Activated CD4-positive, alpha-beta T cell treated with anti-CD3 and anti-CD28 coated beads, Interleukin-2, amount 10 ng/mL, durations not matched to agents 24 days and 14 days (primary cell): Measurements from ENCODE around the gene WASF2. TPM values are rescaled to one million over a fixed set of nuclear protein-coding genes. Genes with fewer than 3 reads are reported as not detected.
"Not testable (repeated sequence)": the region's sequence is repeated elsewhere in the genome, so short reads cannot be mapped to it uniquely, and the experiment has no call there.

Experiments used
- DNase-seq: peaks from one replicate; pipeline ENCODE4 v3.0.0; 2022
- H3K27ac Mint-ChIP-seq: one replicate; pipeline ENCODE4 v1.8.0; 2022; ENCODE audit warnings: mild to moderate bottlenecking, mixed read lengths
- H3K27me3 Mint-ChIP-seq: one replicate; pipeline ENCODE4 v1.8.0; 2022; ENCODE audit warnings: mixed read lengths
- H3K36me3 Mint-ChIP-seq: one replicate; pipeline ENCODE4 v1.8.0; 2022; ENCODE audit warnings: low read depth, mild to moderate bottlenecking, mixed read lengths
- H3K4me1 Mint-ChIP-seq: one replicate; pipeline ENCODE4 v1.8.0; 2021; ENCODE audit warnings: mixed read lengths
- H3K4me3 Mint-ChIP-seq: one replicate; pipeline ENCODE4 v1.8.0; 2022; ENCODE audit warnings: mild to moderate bottlenecking, moderate library complexity, mixed read lengths
- H3K9me3 Mint-ChIP-seq: one replicate; pipeline ENCODE4 v1.8.0; 2021; ENCODE audit warnings: mixed read lengths
- intact Hi-C: fragments of 100-400 bp; cut with micrococcal nuclease; formaldehyde crosslinking; loops from one replicate; pipeline ENCODE4 v1.15.1; 2023
- total RNA-seq: library from RNA; stranded (reverse); gene quantifications from 2 replicates; pipeline ENCODE4 v1.2.3, GENCODE V29; 2022

Gene WASF2
- total RNA-seq, 1 donor from 2014 or later, result 109 TPM

GRCh38 chr1:27492796-27493195 is 2.8 kb upstream of the WASF2 start:
- no peak overlapping the region for H3K4me3 Mint-ChIP-seq
- no peak for DNase-seq
- H3K4me1 Mint-ChIP-seq, result peaks cover 22% of the 10 kb centered on the region
- no peaks in the 10 kb centered on the region for H3K9me3 Mint-ChIP-seq
- H3K27me3 Mint-ChIP-seq, result no peaks in the 10 kb centered on the region
- H3K36me3 Mint-ChIP-seq, result peaks cover 2% of the 10 kb centered on the region
- intact Hi-C loops, result no loop called here
- no peak overlapping the region for H3K27ac Mint-ChIP-seq

GRCh38 chr1:27491748-27492700 is 2.1 kb upstream of the WASF2 start:
- peaks cover 22% of the 10 kb centered on the region for H3K4me1 Mint-ChIP-seq
- peaks cover 2% of the 10 kb centered on the region for H3K36me3 Mint-ChIP-seq
- H3K9me3 Mint-ChIP-seq, result no peaks in the 10 kb centered on the region
- H3K27me3 Mint-ChIP-seq, result no peaks in the 10 kb centered on the region
- peak overlapping the region; percentile 63 for H3K27ac Mint-ChIP-seq
- intact Hi-C loops, result no loop called here
- no peak for DNase-seq
- no peak overlapping the region for H3K4me3 Mint-ChIP-seq

- Mint-ChIP-seq H3K4me1 (peaks cover 25% of the 10 kb centered on the region), H3K27ac (peak overlapping the region; percentile 85), H3K36me3 (peaks cover 2% of the 10 kb centered on the region), H3K9me3 (no peaks in the 10 kb centered on the region), H3K27me3 (no peaks in the 10 kb centered on the region), H3K4me3 (peak overlapping the region; percentile 89)
- intact Hi-C loops, result loop anchor here (1.0 to 5.0 kb wide), 3 partner anchors 45 to 167 kb away; partner anchors contain the start of gene TMEM222
- DNase-seq, result peak; percentile 81
These were observed 430 bp downstream of the WASF2 start for GRCh38 chr1:27489501-27489972.

- H3K4me3 Mint-ChIP-seq, result peak overlapping the region; percentile 89
- H3K36me3 Mint-ChIP-seq, result peaks cover 4% of the 10 kb centered on the region
- H3K4me1 Mint-ChIP-seq, result peaks cover 32% of the 10 kb centered on the region
- no peaks in the 10 kb centered on the region for H3K27me3 Mint-ChIP-seq
- no peaks in the 10 kb centered on the region for H3K9me3 Mint-ChIP-seq
- intact Hi-C loops, result loop anchor here (2.0 to 5.0 kb wide), 2 partner anchors 69 to 166 kb away; partner anchors contain the start of gene TMEM222
- DNase-seq, result peak; percentile 71
- peak overlapping the region; percentile 85 for H3K27ac Mint-ChIP-seq
These were observed 1.7 kb downstream of the WASF2 start for GRCh38 chr1:27487966-27488884.

GRCh38 chr1:27485363-27485762 is 4.6 kb downstream of the WASF2 start:
- H3K4me3 Mint-ChIP-seq, result no peak overlapping the region
- no peak for DNase-seq
- no peaks in the 10 kb centered on the region for H3K9me3 Mint-ChIP-seq
- intact Hi-C loops, result loop anchor here (5.0 kb wide), 1 partner anchor 163 kb away; the partner anchor contains the start of gene TMEM222
- no peak overlapping the region for H3K27ac Mint-ChIP-seq
- H3K36me3 Mint-ChIP-seq, result peaks cover 12% of the 10 kb centered on the region
- peaks cover 37% of the 10 kb centered on the region for H3K4me1 Mint-ChIP-seq
- no peaks in the 10 kb centered on the region for H3K27me3 Mint-ChIP-seq

- DNase-seq, result no peak
- Mint-ChIP-seq H3K4me1 (peaks cover 34% of the 10 kb centered on the region), H3K4me3 (no peak overlapping the region), H3K27me3 (no peaks in the 10 kb centered on the region), H3K36me3 (peaks cover 14% of the 10 kb centered on the region), H3K9me3 (no peaks in the 10 kb centered on the region), H3K27ac (no peak overlapping the region)
- intact Hi-C loops, result no loop called here
These were observed 6.3 kb downstream of the WASF2 start for GRCh38 chr1:27483659-27484058.

GRCh38 chr1:27481994-27482620 is 7.9 kb downstream of the WASF2 start:
- intact Hi-C loops, result no loop called here
- peaks cover 3% of the 10 kb centered on the region for H3K9me3 Mint-ChIP-seq
- H3K27me3 Mint-ChIP-seq, result no peaks in the 10 kb centered on the region
- DNase-seq, result no peak
- H3K36me3 Mint-ChIP-seq, result peaks cover 19% of the 10 kb centered on the region
- H3K27ac Mint-ChIP-seq, result peak overlapping the region; percentile 72
- H3K4me3 Mint-ChIP-seq, result no peak overlapping the region
- peaks cover 30% of the 10 kb centered on the region for H3K4me1 Mint-ChIP-seq

GRCh38 chr1:27478098-27478497 is 11.9 kb downstream of the WASF2 start:
- no peak overlapping the region for H3K4me3 Mint-ChIP-seq
- intact Hi-C loops, result no loop called here

GRCh38 chr1:27476237-27476636 is 13.7 kb downstream of the WASF2 start:
- H3K27me3 Mint-ChIP-seq, result no peaks in the 10 kb centered on the region
- H3K4me3 Mint-ChIP-seq, result no peak overlapping the region
- H3K9me3 Mint-ChIP-seq, result peaks cover 3% of the 10 kb centered on the region
- H3K36me3 Mint-ChIP-seq, result peaks cover 27% of the 10 kb centered on the region
- peaks cover 39% of the 10 kb centered on the region for H3K4me1 Mint-ChIP-seq
- peak overlapping the region; percentile 52 for H3K27ac Mint-ChIP-seq
- no peak for DNase-seq
- intact Hi-C loops, result no loop called here

More at GRCh38 chr1:27478098-27478497, 11.9 kb downstream of the WASF2 start:
- Mint-ChIP-seq H3K27ac (peak overlapping the region; percentile 63), H3K9me3 (peaks cover 3% of the 10 kb centered on the region), H3K27me3 (no peaks in the 10 kb centered on the region), H3K4me1 (peaks cover 46% of the 10 kb centered on the region), H3K36me3 (peaks cover 30% of the 10 kb centered on the region)
- no peak for DNase-seq

GRCh38 chr1:27475720-27476119 is 14.2 kb downstream of the WASF2 start:
- Mint-ChIP-seq H3K4me1 (peaks cover 38% of the 10 kb centered on the region), H3K27ac (no peak overlapping the region), H3K4me3 (no peak overlapping the region), H3K27me3 (no peaks in the 10 kb centered on the region), H3K9me3 (peaks cover 3% of the 10 kb centered on the region), H3K36me3 (peaks cover 29% of the 10 kb centered on the region)
- intact Hi-C loops, result no loop called here
- no peak for DNase-seq

GRCh38 chr1:27473755-27474154 is 16.2 kb downstream of the WASF2 start:
- Mint-ChIP-seq H3K4me1 (peaks cover 54% of the 10 kb centered on the region), H3K36me3 (peaks cover 40% of the 10 kb centered on the region), H3K9me3 (peaks cover 3% of the 10 kb centered on the region), H3K4me3 (peak overlapping the region; percentile 32), H3K27me3 (no peaks in the 10 kb centered on the region), H3K27ac (peak overlapping the region; percentile 52)
- no peak for DNase-seq
- intact Hi-C loops, result no loop called here

- H3K9me3 Mint-ChIP-seq, H3K27me3 Mint-ChIP-seq, intact Hi-C loops, H3K27ac Mint-ChIP-seq, H3K4me3 Mint-ChIP-seq, DNase-seq: not testable (repeated sequence)
- H3K36me3 Mint-ChIP-seq, result peaks cover 39% of the 10 kb centered on the region
- peaks cover 54% of the 10 kb centered on the region for H3K4me1 Mint-ChIP-seq
These were observed 17.9 kb downstream of the WASF2 start for GRCh38 chr1:27472098-27472497.

- no peak for DNase-seq
- no peak overlapping the region for H3K4me3 Mint-ChIP-seq
- no peaks in the 10 kb centered on the region for H3K27me3 Mint-ChIP-seq
- intact Hi-C loops, result no loop called here
- H3K27ac Mint-ChIP-seq, result peak overlapping the region; percentile 75
- H3K4me1 Mint-ChIP-seq, result peaks cover 48% of the 10 kb centered on the region
- H3K36me3 Mint-ChIP-seq, result peaks cover 35% of the 10 kb centered on the region
- H3K9me3 Mint-ChIP-seq, result no peaks in the 10 kb centered on the region
These were observed 18.5 kb downstream of the WASF2 start for GRCh38 chr1:27471477-27471876.
